ENCODE data around the gene TLCD3B. TPM values are rescaled to one million over a fixed set of nuclear protein-coding genes. Genes with fewer than 3 reads are reported as not detected.

Gene TLCD3B
- total and polyA plus RNA-seq, 2 donors from 2014 or later: not detected

DNA sequence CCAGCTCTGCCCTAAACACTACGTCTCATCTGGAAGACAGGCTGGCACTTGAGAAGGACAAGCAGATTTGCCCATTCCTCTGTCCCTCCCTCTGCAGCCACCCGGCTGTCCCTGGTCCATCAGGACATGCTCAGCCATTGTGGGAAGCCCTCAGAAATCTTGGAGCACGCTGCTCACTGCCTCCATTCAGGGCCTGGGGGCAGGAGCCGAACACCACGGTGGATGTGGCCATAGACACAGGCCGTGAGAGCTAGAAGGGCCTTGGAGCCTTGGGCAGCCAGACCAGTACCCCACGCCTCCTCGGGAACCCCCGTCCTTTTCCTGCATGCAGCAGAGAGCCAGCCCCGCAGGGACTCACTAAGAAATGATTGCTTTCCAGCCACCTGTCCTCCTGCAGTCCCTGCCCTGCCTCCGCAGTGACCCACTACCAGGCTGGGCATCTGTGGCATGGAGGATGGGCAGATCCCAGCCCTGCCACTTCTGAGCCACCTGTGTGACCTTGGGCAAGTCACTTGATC lies 23.6 kb downstream of the TLCD3B start:
- H3K27me3 ChIP-seq (ENCODE audit: control insufficient read depth, insufficient read depth, low read length): no peaks in the 10 kb centered on the region
- no peaks in the 10 kb centered on the region for H3K36me3 ChIP-seq (ENCODE audit: control insufficient read depth in 2 of 3, insufficient read depth in 3 of 3, low read length in 3 of 3)
- no peaks in the 10 kb centered on the region for H3K9me3 ChIP-seq (ENCODE audit: control insufficient read depth in 2 of 3, insufficient read depth in 1 of 3, low read length in 3 of 3)
- TF ChIP-seq, protein P1, sequence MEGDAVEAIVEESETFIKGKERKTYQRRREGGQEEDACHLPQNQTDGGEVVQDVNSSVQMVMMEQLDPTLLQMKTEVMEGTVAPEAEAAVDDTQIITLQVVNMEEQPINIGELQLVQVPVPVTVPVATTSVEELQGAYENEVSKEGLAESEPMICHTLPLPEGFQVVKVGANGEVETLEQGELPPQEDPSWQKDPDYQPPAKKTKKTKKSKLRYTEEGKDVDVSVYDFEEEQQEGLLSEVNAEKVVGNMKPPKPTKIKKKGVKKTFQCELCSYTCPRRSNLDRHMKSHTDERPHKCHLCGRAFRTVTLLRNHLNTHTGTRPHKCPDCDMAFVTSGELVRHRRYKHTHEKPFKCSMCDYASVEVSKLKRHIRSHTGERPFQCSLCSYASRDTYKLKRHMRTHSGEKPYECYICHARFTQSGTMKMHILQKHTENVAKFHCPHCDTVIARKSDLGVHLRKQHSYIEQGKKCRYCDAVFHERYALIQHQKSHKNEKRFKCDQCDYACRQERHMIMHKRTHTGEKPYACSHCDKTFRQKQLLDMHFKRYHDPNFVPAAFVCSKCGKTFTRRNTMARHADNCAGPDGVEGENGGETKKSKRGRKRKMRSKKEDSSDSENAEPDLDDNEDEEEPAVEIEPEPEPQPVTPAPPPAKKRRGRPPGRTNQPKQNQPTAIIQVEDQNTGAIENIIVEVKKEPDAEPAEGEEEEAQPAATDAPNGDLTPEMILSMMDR (IDR thresholded peaks at IDR 0.05; ENCODE audit: borderline replicate concordance, extremely low read depth, insufficient read depth): no peak
- intact Hi-C loops (cut with DNase I): no loop called here
- no peak overlapping the region for H3K27ac ChIP-seq (ENCODE audit: low read depth in 2 of 2, low read length in 2 of 2)
- DNase-seq (no peak), FAIRE-seq (no peak)
- no peak overlapping the region for H3K9ac ChIP-seq (ENCODE audit: low read length in 3 of 3)
- H3K4me1 ChIP-seq (ENCODE audit: control insufficient read depth in 2 of 3, insufficient read depth in 2 of 3, low read depth in 1 of 3, low read length in 3 of 3): peaks cover 0 to 4% (median 0%) of the 10 kb centered on the region in 3 donors
- no peak overlapping the region for H3K4me3 ChIP-seq (ENCODE audit: low read length in 3 of 3)

DNA sequence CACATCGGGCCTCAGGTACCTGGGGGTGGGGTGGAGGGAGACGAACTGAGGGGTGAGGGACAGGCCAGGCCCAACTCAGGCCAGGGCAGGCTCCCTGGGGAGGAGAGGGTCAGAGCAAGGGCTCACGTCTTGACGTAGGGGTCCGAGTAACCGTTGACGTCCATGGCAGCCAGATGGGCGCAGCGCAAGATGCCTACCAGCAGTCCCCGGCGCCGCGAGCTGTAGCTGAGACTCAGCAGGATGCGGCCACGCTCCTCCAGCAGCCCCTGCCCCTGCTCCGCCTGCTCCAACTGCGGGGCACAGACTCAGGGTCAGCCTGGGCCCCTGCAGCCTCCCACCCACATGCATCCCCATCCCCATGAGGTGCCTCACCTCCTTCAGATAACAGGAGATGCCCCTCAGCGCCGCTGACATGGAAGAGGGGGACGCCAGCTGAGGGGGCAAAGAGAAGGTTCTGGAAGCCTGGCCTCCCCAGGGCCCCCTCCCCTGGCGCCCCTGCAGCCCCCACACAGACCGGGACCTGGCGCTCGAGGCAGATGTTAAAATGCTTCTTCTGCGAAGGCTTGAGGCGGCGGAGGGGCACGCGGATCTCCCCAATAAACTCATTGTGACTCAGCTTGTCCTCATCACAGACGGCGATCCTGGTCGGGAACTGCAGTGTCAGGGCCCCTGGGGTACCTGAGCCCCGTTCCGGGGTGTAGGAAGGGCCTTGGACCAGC lies 24.3 kb downstream of the TLCD3B start:
- TF ChIP-seq, protein P1 (IDR thresholded peaks at IDR 0.05; ENCODE audit: borderline replicate concordance, extremely low read depth, insufficient read depth): no peak
- Histone ChIP-seq H3K36me3 (ENCODE audit: control insufficient read depth in 2 of 3, insufficient read depth in 3 of 3, low read length in 3 of 3) (peaks cover 0 to 2% (median 0%) of the 10 kb centered on the region in 3 donors), H3K9me3 (ENCODE audit: control insufficient read depth in 2 of 3, insufficient read depth in 1 of 3, low read length in 3 of 3) (no peaks in the 10 kb centered on the region), H3K4me3 (ENCODE audit: low read length in 3 of 3) (no peak overlapping the region), H3K4me1 (ENCODE audit: control insufficient read depth in 2 of 3, insufficient read depth in 2 of 3, low read depth in 1 of 3, low read length in 3 of 3) (peaks cover 0 to 4% (median 0%) of the 10 kb centered on the region in 3 donors), H3K9ac (ENCODE audit: low read length in 3 of 3) (no peak overlapping the region), H3K27me3 (ENCODE audit: control insufficient read depth, insufficient read depth, low read length) (no peaks in the 10 kb centered on the region), H3K27ac (ENCODE audit: low read depth in 2 of 2, low read length in 2 of 2) (no peak overlapping the region)
- FAIRE-seq (no peak), DNase-seq (peak in 1 of 5 donors; percentile 73)
- intact Hi-C loops (cut with DNase I): no loop called here

DNA sequence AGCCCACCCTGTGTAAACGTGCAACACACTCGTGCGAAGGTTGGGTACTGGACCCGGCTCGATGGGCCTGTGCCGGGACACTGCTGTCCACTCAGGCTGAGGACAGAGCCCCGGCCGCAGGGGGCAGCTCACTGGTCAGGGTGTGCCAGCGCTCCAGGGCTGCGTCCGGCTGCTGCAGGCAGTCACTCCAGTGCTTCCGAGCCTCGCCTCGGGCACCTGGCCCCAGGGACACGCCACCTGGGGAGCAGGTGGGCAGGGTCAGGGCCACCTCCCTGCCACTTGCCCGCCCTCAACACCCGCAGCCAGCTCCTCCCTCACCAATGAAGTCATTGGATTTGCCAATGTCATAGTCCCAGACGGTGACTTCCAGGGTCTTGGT lies 25.0 kb downstream of the TLCD3B start:
- DNase-seq (peak in 1 of 5 donors; percentile 71), FAIRE-seq (no peak)
- Histone ChIP-seq H3K36me3 (ENCODE audit: control insufficient read depth in 2 of 3, insufficient read depth in 3 of 3, low read length in 3 of 3) (peaks cover 0 to 3% (median 0%) of the 10 kb centered on the region in 3 donors), H3K9me3 (ENCODE audit: control insufficient read depth in 2 of 3, insufficient read depth in 1 of 3, low read length in 3 of 3) (no peaks in the 10 kb centered on the region), H3K27ac (ENCODE audit: low read depth in 2 of 2, low read length in 2 of 2) (no peak overlapping the region), H3K27me3 (ENCODE audit: control insufficient read depth, insufficient read depth, low read length) (no peaks in the 10 kb centered on the region), H3K4me1 (ENCODE audit: control insufficient read depth in 2 of 3, insufficient read depth in 2 of 3, low read depth in 1 of 3, low read length in 3 of 3) (peaks cover 0 to 3% (median 0%) of the 10 kb centered on the region in 3 donors), H3K4me3 (ENCODE audit: low read length in 3 of 3) (no peak overlapping the region), H3K9ac (ENCODE audit: low read length in 3 of 3) (no peak overlapping the region)
- intact Hi-C loops (cut with DNase I): no loop called here
- TF ChIP-seq, protein P1 (IDR thresholded peaks at IDR 0.05; ENCODE audit: borderline replicate concordance, extremely low read depth, insufficient read depth): no peak

Measured in kidney (tissue), 14 donors.